Measurements from ENCODE around the gene ECI2.
"Not testable (repeated sequence)": the region's sequence is repeated elsewhere in the genome, so short reads cannot be mapped to it uniquely, and the experiment has no call there.

The ECI2 gene

GRCh38 chr6:4101298-4101697, 34.1 kb downstream of the ECI2 start:
- Histone ChIP-seq H3K27me3 (no peaks in the 10 kb centered on the region), H3K4me3 (ENCODE audit: low read depth in 1 of 2, low read length in 1 of 2) (no peak overlapping the region), H3K9me3 (no peaks in the 10 kb centered on the region), H3K4me1 (ENCODE audit: control insufficient read depth in 1 of 2, insufficient read depth in 1 of 2, low read depth in 1 of 2, low read length in 1 of 2) (no peaks in the 10 kb centered on the region), H3K27ac (no peak overlapping the region), H3K36me3 (no peaks in the 10 kb centered on the region)
- TF ChIP-seq CTCF (IDR thresholded peaks at IDR 0.05), result no peak

- H3K4me1 ChIP-seq (ENCODE audit: control insufficient read depth in 1 of 2, insufficient read depth in 1 of 2, low read depth in 1 of 2, low read length in 1 of 2), result no peaks in the 10 kb centered on the region
- no peaks in the 10 kb centered on the region for H3K9me3 ChIP-seq
- H3K36me3 ChIP-seq, result no peaks in the 10 kb centered on the region
- H3K4me3 ChIP-seq (ENCODE audit: low read depth in 1 of 2, low read length in 1 of 2), result no peak overlapping the region
- no peak for TF ChIP-seq CTCF (IDR thresholded peaks at IDR 0.05)
- no peaks in the 10 kb centered on the region for H3K27me3 ChIP-seq
- no peak overlapping the region for H3K27ac ChIP-seq
Observed at GRCh38 chr6:4100655-4101054, 34.7 kb downstream of the ECI2 start.

GRCh38 chr6:4093288-4093687, 42.1 kb downstream of the ECI2 start:
- no peak for TF ChIP-seq CTCF (IDR thresholded peaks at IDR 0.05)
- Histone ChIP-seq H3K36me3 (no peaks in the 10 kb centered on the region), H3K27me3 (no peaks in the 10 kb centered on the region), H3K27ac (no peak overlapping the region), H3K4me1 (ENCODE audit: control insufficient read depth in 1 of 2, insufficient read depth in 1 of 2, low read depth in 1 of 2, low read length in 1 of 2) (no peaks in the 10 kb centered on the region), H3K9me3 (no peaks in the 10 kb centered on the region), H3K4me3 (ENCODE audit: low read depth in 1 of 2, low read length in 1 of 2) (no peak overlapping the region)

GRCh38 chr6:4091941-4092340, 43.4 kb downstream of the ECI2 start:
- no peak for TF ChIP-seq CTCF (IDR thresholded peaks at IDR 0.05)
- H3K4me1 ChIP-seq (ENCODE audit: control insufficient read depth in 1 of 2, insufficient read depth in 1 of 2, low read depth in 1 of 2, low read length in 1 of 2), result no peaks in the 10 kb centered on the region
- H3K9me3 ChIP-seq, result no peaks in the 10 kb centered on the region
- no peaks in the 10 kb centered on the region for H3K36me3 ChIP-seq
- H3K27me3 ChIP-seq, result no peaks in the 10 kb centered on the region
- no peak overlapping the region for H3K4me3 ChIP-seq (ENCODE audit: low read depth in 1 of 2, low read length in 1 of 2)
- no peak overlapping the region for H3K27ac ChIP-seq

- not testable (repeated sequence) for H3K27ac ChIP-seq; H3K4me1 ChIP-seq (ENCODE audit: control insufficient read depth in 1 of 2, insufficient read depth in 1 of 2, low read depth in 1 of 2, low read length in 1 of 2); H3K9me3 ChIP-seq
Observed at GRCh38 chr6:4090043-4090442, 45.3 kb downstream of the ECI2 start.

GRCh38 chr6:4088704-4089103, 46.7 kb downstream of the ECI2 start:
- no peak overlapping the region for H3K4me3 ChIP-seq (ENCODE audit: low read depth in 1 of 2, low read length in 1 of 2)
- H3K36me3 ChIP-seq, result no peaks in the 10 kb centered on the region
- no peaks in the 10 kb centered on the region for H3K4me1 ChIP-seq (ENCODE audit: control insufficient read depth in 1 of 2, insufficient read depth in 1 of 2, low read depth in 1 of 2, low read length in 1 of 2)
- H3K27ac ChIP-seq, result no peak overlapping the region
- no peak for TF ChIP-seq CTCF (IDR thresholded peaks at IDR 0.05)
- H3K27me3 ChIP-seq, result no peaks in the 10 kb centered on the region
- H3K9me3 ChIP-seq, result no peaks in the 10 kb centered on the region

More at GRCh38 chr6:4090043-4090442, 45.3 kb downstream of the ECI2 start:
- H3K27me3 ChIP-seq; H3K36me3 ChIP-seq; H3K4me3 ChIP-seq (ENCODE audit: low read depth in 1 of 2, low read length in 1 of 2): not testable (repeated sequence)
